Neural cell (in vitro differentiated cells): Measurements from ENCODE around the gene POLR2H. TPM values are rescaled to one million over a fixed set of nuclear protein-coding genes. Genes with fewer than 3 reads are reported as not detected.
A peak's percentile ranks its signal among the peaks of the same experiment; 100 is the strongest.
"Not testable (repeated sequence)": the region's sequence is repeated elsewhere in the genome, so short reads cannot be mapped to it uniquely, and the experiment has no call there.

Experiments used
- H2AFZ ChIP-seq: fragments of 200-600, 300-800 bp; sonication (generic), shearing (Covaris generic); 2 replicates; pipeline ENCODE4 v1.6.0; 2014; ENCODE audit warnings: low read depth, mild to moderate bottlenecking, antibody characterized with exemption, low read length, moderate library complexity
- H3F3A ChIP-seq: fragments of 200-600 bp; shearing (Covaris generic); 2 replicates; pipeline ENCODE4 v1.6.1; 2016; ENCODE audit warnings: mild to moderate bottlenecking, moderate library complexity, mixed read lengths, antibody characterized with exemption, low read length; ENCODE audit not compliant: insufficient read depth, poor library complexity, severe bottlenecking
- H3K27ac ChIP-seq: fragments of 200-600, 300-800 bp; sonication (generic), shearing (Covaris generic); 2 replicates; pipeline ENCODE4 v1.5.1; 2014; ENCODE audit warnings: mild to moderate bottlenecking, low read length, moderate library complexity
- H3K27me3 ChIP-seq: fragments of 300-800, 200-600 bp; sonication (generic), shearing (Covaris generic); 2 replicates; pipeline ENCODE4 v1.6.0; 2014; ENCODE audit warnings: mild to moderate bottlenecking, low read depth, low read length, moderate library complexity; ENCODE audit not compliant: insufficient read depth
- H3K36me3 ChIP-seq: fragments of 300-800, 200-600 bp; sonication (generic), shearing (Covaris generic); 2 replicates; pipeline ENCODE4 v1.5.1; 2014; ENCODE audit warnings: mild to moderate bottlenecking, antibody characterized with exemption, low read length, moderate library complexity; ENCODE audit not compliant: insufficient read depth
- H3K4me2 ChIP-seq: fragments of 300-800, 200-600 bp; sonication (generic), shearing (Covaris generic); 2 replicates; pipeline ENCODE4 v1.6.0; 2014; ENCODE audit warnings: mild to moderate bottlenecking, low read length
- H3K4me3 ChIP-seq: fragments of 300-800, 200-600 bp; sonication (generic), shearing (Covaris generic); 2 replicates; pipeline ENCODE4 v1.5.1; 2014; ENCODE audit warnings: mild to moderate bottlenecking, low read length, moderate library complexity
- H3K79me2 ChIP-seq: fragments of 200-600 bp; shearing (Covaris generic); replicated peaks from 2 replicates; pipeline ENCODE4 v1.6.0; 2014; ENCODE audit warnings: mild to moderate bottlenecking, low read length, moderate library complexity; ENCODE audit not compliant: insufficient read depth
- H3K9ac ChIP-seq: fragments of 300-800, 200-600 bp; sonication (generic), shearing (Covaris generic); 2 replicates; pipeline ENCODE4 v1.6.1; 2016; ENCODE audit warnings: mild to moderate bottlenecking, low read length, mixed read lengths
- H3K9me2 ChIP-seq: fragments of 200-600 bp; shearing (Covaris generic); 2 replicates; pipeline ENCODE4 v1.6.1; 2016; ENCODE audit warnings: mild to moderate bottlenecking, low read length, mixed read lengths; ENCODE audit not compliant: insufficient read depth
- H3K9me3 ChIP-seq: fragments of 200-600, 300-800 bp; sonication (generic), shearing (Covaris generic); 2 replicates; pipeline ENCODE4 v1.6.1; 2016; ENCODE audit warnings: mild to moderate bottlenecking, mixed run types, low read length, moderate library complexity, mixed read lengths
- H4K20me1 ChIP-seq: fragments of 200-600 bp; shearing (Covaris generic); 2 replicates; pipeline ENCODE4 v1.6.1; 2016; ENCODE audit warnings: mild to moderate bottlenecking, mixed run types; ENCODE audit not compliant: insufficient read depth
- CTCF ChIP-seq: fragments of 450-650 bp; IDR thresholded peaks from 2 replicates; pipeline ENCODE4 v1.5.1; 2014; ENCODE audit warnings: antibody characterized with exemption, mild to moderate bottlenecking, moderate library complexity; ENCODE audit not compliant: poor library complexity, severe bottlenecking
- EP300 ChIP-seq: fragments of 450-650 bp; conservative IDR thresholded peaks from 2 replicates; pipeline ENCODE4 v1.6.1; 2014; ENCODE audit warnings: antibody characterized with exemption, mild to moderate bottlenecking, moderate library complexity; ENCODE audit not compliant: poor library complexity, severe bottlenecking
- EZH2 ChIP-seq: fragments of 200-600, 300-800 bp; shearing (Covaris generic), sonication (generic); IDR thresholded peaks from 2 replicates; pipeline ENCODE4 v1.6.1; 2014; ENCODE audit warnings: antibody characterized with exemption, low read length, borderline replicate concordance, mild to moderate bottlenecking; ENCODE audit not compliant: insufficient read depth, poor library complexity, severe bottlenecking
- MXI1 ChIP-seq: fragments of 450-650 bp; conservative IDR thresholded peaks from 2 replicates; pipeline ENCODE4 v1.6.1; 2014; ENCODE audit warnings: antibody characterized with exemption, mild to moderate bottlenecking; ENCODE audit not compliant: poor library complexity, severe bottlenecking
- POLR2AphosphoS5 ChIP-seq: IDR thresholded peaks from 2 replicates; pipeline ENCODE4 v1.6.1; 2012
- RAD21 ChIP-seq: fragments of 450-650 bp; conservative IDR thresholded peaks from 2 replicates; pipeline ENCODE4 v1.6.1; 2014; ENCODE audit warnings: antibody characterized with exemption, mild to moderate bottlenecking, moderate library complexity
- REST ChIP-seq: IDR thresholded peaks from 2 replicates; pipeline ENCODE4 v1.6.1; 2012; ENCODE audit warnings: borderline replicate concordance
- SMC3 ChIP-seq: fragments of 450-650 bp; conservative IDR thresholded peaks from 2 replicates; pipeline ENCODE4 v1.6.1; 2014; ENCODE audit warnings: antibody characterized with exemption, mild to moderate bottlenecking, moderate library complexity; ENCODE audit not compliant: poor library complexity
- TAF1 ChIP-seq: IDR thresholded peaks from 2 replicates; pipeline ENCODE4 v1.6.1; 2012; ENCODE audit warnings: low read depth
- polyA plus RNA-seq: library from polyadenylated mRNA; depleted of rRNA; stranded (reverse); fragments of >200 nt; gene quantifications from 2 replicates; pipeline ENCODE4 v1.2.3, GENCODE V29; 2014

The POLR2H gene
- polyA plus RNA-seq, 1 donor from 2014 or later, result 185 TPM

GRCh38 chr3:184339001-184339400, 22.5 kb upstream of the POLR2H start:
- peak overlapping the region; percentile 38 for H2AFZ ChIP-seq
- no peaks in the 10 kb centered on the region for H3K27me3 ChIP-seq
- H3K9me2 ChIP-seq, result no peaks in the 10 kb centered on the region
- H3K9ac ChIP-seq, result peak overlapping the region; percentile 98
- H3K4me3 ChIP-seq, result peak overlapping the region; percentile 95
- peak overlapping the region; percentile 99 for H3K27ac ChIP-seq
- peaks cover 10% of the 10 kb centered on the region for H3F3A ChIP-seq
- H3K79me2 ChIP-seq, result peaks cover 37% of the 10 kb centered on the region
- H3K9me3 ChIP-seq, result no peaks in the 10 kb centered on the region
- peak overlapping the region; percentile 98 for H3K4me2 ChIP-seq
- H4K20me1 ChIP-seq, result no peaks in the 10 kb centered on the region
- TF ChIP-seq EP300 (no peak), REST (no peak), MXI1 (peak; percentile 58)
- H3K36me3 ChIP-seq, result no peaks in the 10 kb centered on the region

DNA sequence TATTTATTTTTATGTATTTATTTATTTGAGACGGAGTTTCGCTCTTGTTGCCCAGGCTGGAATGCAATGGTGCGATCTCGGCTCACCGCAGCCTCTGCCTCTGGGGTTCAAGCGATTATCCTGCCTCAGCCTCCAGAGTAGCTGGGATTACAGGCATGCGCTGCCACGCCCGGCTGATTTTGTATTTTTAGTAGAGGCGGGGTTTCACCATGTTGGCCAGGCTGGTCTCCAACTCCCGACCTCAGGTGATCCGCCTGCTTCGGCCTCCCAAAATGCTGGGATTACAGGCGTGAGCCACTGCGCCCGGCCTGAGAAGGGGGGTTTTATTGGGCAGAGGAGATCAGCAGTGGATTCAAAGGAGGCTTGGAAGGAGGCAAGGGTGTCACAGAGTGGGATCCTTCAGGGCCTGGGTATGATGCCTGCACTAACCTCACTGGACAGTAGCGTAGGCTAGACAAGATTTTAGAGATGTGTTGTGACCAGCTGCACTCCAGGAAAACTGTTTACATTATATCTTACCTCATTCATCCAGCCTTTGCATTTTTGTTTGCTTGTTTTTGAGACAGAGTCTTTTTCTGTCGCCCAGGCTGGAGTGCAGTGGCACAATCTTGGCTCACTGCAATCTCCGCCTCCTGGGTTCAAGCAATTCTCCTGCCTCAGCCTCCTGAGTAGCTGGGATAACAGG, 21.9 kb upstream of the POLR2H start:
- H3K9me2 ChIP-seq, H3K36me3 ChIP-seq, H3K27me3 ChIP-seq, H3K9me3 ChIP-seq, H4K20me1 ChIP-seq, H2AFZ ChIP-seq: not testable (repeated sequence)
- H3K9ac ChIP-seq, result peak overlapping the region; percentile 98
- peak overlapping the region; percentile 98 for H3K4me2 ChIP-seq
- H3F3A ChIP-seq, result peaks cover 10% of the 10 kb centered on the region
- peaks cover 37% of the 10 kb centered on the region for H3K79me2 ChIP-seq
- peak overlapping the region; percentile 95 for H3K4me3 ChIP-seq
- peak overlapping the region; percentile 99 for H3K27ac ChIP-seq

- H3K9me3 ChIP-seq, result no peaks in the 10 kb centered on the region
- H3K4me2 ChIP-seq, result no peak overlapping the region
- H2AFZ ChIP-seq, result no peak overlapping the region
- no peaks in the 10 kb centered on the region for H4K20me1 ChIP-seq
- no peaks in the 10 kb centered on the region for H3F3A ChIP-seq
- peaks cover 31% of the 10 kb centered on the region for H3K79me2 ChIP-seq
- no peaks in the 10 kb centered on the region for H3K27me3 ChIP-seq
- no peak overlapping the region for H3K4me3 ChIP-seq
- no peak for TF ChIP-seq SMC3
- TF ChIP-seq RAD21, result no peak
- no peak for TF ChIP-seq MXI1
- TF ChIP-seq EZH2, result no peak
- no peak for TF ChIP-seq REST
- no peak for TF ChIP-seq EP300
- no peak for TF ChIP-seq TAF1
- no peak for TF ChIP-seq POLR2AphosphoS5
- TF ChIP-seq CTCF, result no peak
- H3K9ac ChIP-seq, result no peak overlapping the region
- H3K9me2 ChIP-seq, result no peaks in the 10 kb centered on the region
- H3K36me3 ChIP-seq, result no peaks in the 10 kb centered on the region
- no peak overlapping the region for H3K27ac ChIP-seq
Measured at GRCh38 chr3:184341925-184342324, 19.6 kb upstream of the POLR2H start.
